ENCODE data around the gene GALR3. TPM values are rescaled to one million over a fixed set of nuclear protein-coding genes. Genes with fewer than 3 reads are reported as not detected.

The GALR3 gene
- total and polyA plus RNA-seq, 2 of the 8 experiments (the other 6 are each of a cell fraction or from before 2014, with no cell fraction given): 0.84 to 1.1 TPM

DNA sequence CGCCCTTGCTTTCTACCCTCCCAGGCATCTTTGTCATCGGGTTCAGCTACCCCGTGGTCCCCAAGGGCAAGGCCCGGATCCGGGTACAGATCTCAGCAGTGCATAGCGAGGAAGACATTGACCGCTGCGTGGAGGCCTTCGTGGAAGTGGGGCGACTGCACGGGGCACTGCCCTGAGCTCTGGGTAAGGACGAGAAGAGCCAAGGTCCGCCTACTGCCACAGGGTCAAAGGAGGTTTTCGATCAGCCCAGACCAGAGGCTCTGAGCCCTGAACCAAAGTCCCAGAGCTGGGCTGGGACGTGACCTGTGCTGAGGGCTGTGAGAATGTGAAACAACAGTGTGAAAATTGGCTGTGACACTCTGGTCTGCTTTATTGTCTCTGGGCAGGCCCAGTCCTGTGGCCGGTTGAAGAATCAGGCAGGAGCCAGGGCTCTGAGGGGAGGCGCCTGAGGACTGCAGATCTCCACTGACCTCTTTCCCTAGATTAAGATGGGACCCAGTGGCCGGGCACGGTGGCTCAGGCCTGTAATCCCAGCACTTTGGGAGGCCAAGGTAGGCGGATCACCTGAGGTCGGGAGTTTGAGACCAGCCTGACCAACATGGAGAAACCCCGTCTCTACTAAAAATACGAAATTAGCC lies 6.5 kb upstream of the GALR3 start:
- POLR2A ChIA-PET (ENCODE audit: partially characterized antibody): interaction anchor here (1.1 to 6.2 kb wide), 9 partner anchors 10 to 218 kb away, joined by 3 to 142 read pairs (median 6); partner anchors contain the start of genes ANKRD54, EIF3L and GCAT
- FAIRE-seq (no peak), DNase-seq (ENCODE audit: low read depth in 1 of 2, low spot score in 2 of 2) (no peak)
- no peak for TF ChIP-seq TEAD4 (IDR thresholded peaks at IDR 0.05; ENCODE audit: low read depth, low read length)
- no peak for TF ChIP-seq CEBPB (IDR thresholded peaks at IDR 0.05; ENCODE audit: low read depth, low read length)
- no peak for TF ChIP-seq HDAC6 (IDR thresholded peaks at IDR 0.05; ENCODE audit: low read depth, low read length)
- no peak for TF ChIP-seq YY1 (IDR thresholded peaks at IDR 0.05; ENCODE audit: low read depth, low read length)
- TF ChIP-seq EP300 (IDR thresholded peaks at IDR 0.05; ENCODE audit: borderline replicate concordance in 1 of 2, low read depth in 2 of 2, low read length in 2 of 2): no peak
- no peak for TF ChIP-seq EGR1 (IDR thresholded peaks at IDR 0.05; ENCODE audit: borderline replicate concordance, low read depth, low read length)
- no peak for TF ChIP-seq ZNF274 (IDR thresholded peaks at IDR 0.05; ENCODE audit: borderline replicate concordance, extremely low read depth, low read length)
- TF ChIP-seq, protein P1, sequence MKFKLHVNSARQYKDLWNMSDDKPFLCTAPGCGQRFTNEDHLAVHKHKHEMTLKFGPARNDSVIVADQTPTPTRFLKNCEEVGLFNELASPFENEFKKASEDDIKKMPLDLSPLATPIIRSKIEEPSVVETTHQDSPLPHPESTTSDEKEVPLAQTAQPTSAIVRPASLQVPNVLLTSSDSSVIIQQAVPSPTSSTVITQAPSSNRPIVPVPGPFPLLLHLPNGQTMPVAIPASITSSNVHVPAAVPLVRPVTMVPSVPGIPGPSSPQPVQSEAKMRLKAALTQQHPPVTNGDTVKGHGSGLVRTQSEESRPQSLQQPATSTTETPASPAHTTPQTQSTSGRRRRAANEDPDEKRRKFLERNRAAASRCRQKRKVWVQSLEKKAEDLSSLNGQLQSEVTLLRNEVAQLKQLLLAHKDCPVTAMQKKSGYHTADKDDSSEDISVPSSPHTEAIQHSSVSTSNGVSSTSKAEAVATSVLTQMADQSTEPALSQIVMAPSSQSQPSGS (IDR thresholded peaks at IDR 0.05; ENCODE audit: low read length): no peak
- TF ChIP-seq POU5F1 (IDR thresholded peaks at IDR 0.05; ENCODE audit: low read depth, low read length): no peak
- TF ChIP-seq BACH1 (IDR thresholded peaks at IDR 0.05; ENCODE audit: low read length): no peak
- no peak for TF ChIP-seq POLR2AphosphoS5 (IDR thresholded peaks at IDR 0.05; ENCODE audit: low read depth, low read length)

More for the DNA sequence above, 6.5 kb upstream of the GALR3 start:
- Histone ChIP-seq H3K4ac (replicated peaks; ENCODE audit: insufficient read length, low read depth, low read length) (no peak overlapping the region), H3K18ac (ENCODE audit: extremely low read depth, low read length) (no peak overlapping the region), H2AFZ (ENCODE audit: low read length) (no peak overlapping the region), H4K8ac (ENCODE audit: extremely low read depth, insufficient read depth, low read length) (no peak overlapping the region), H4K5ac (ENCODE audit: insufficient read length, low read depth, low read length) (no peak overlapping the region), H3K79me2 (ENCODE audit: control insufficient read depth in 1 of 2, insufficient read depth in 2 of 2, low read length in 2 of 2) (no peaks in the 10 kb centered on the region), H3K56ac (replicated peaks; ENCODE audit: insufficient read length, low read depth, low read length) (no peak overlapping the region), H3K14ac (ENCODE audit: insufficient read length) (no peak overlapping the region), H2BK15ac (ENCODE audit: low read length) (no peak overlapping the region), H3K79me1 (ENCODE audit: low read depth, low read length) (no peaks in the 10 kb centered on the region), H3K4me3 (ENCODE audit: extremely low read depth in 1 of 4, insufficient read depth in 2 of 4, low read depth in 3 of 4, low read length in 4 of 4) (no peak overlapping the region), H2BK20ac (ENCODE audit: low read length) (no peak overlapping the region), H3K4me2 (ENCODE audit: insufficient read depth in 1 of 2, low read depth in 2 of 2, low read length in 2 of 2) (no peak overlapping the region), H2BK12ac (ENCODE audit: low read depth, low read length) (no peak overlapping the region), H2BK5ac (ENCODE audit: low read depth, low read length) (no peak overlapping the region), H3K4me1 (replicated peaks in 1 of 4; ENCODE audit: control insufficient read depth in 3 of 4, insufficient read depth in 4 of 4, low read length in 3 of 4) (peaks cover 0 to 15% (median 12%) of the 10 kb centered on the region in 4 experiments; a peak in 6 of 7 replicates), H3K36me3 (ENCODE audit: control insufficient read depth in 2 of 4, insufficient read depth in 4 of 4, low read length in 3 of 4) (peaks cover 0 to 11% (median 5%) of the 10 kb centered on the region in 4 experiments; a peak in 5 of 8 replicates), H2AK5ac (ENCODE audit: low read depth, low read length) (no peak overlapping the region), H2BK120ac (replicated peaks; ENCODE audit: low read depth, low read length) (no peak overlapping the region), H3K23me2 (ENCODE audit: low read depth, low read length) (peaks cover 10% of the 10 kb centered on the region; the same call in 1 of the 2 replicates), H4K20me1 (replicated peaks in 1 of 2; ENCODE audit: control insufficient read depth in 1 of 2, insufficient read depth in 2 of 2, low read length in 2 of 2) (peaks cover 0 to 5% of the 10 kb centered on the region in 2 experiments), H3K27me3 (replicated peaks in 1 of 4; ENCODE audit: control insufficient read depth in 3 of 4, extremely low read depth in 1 of 4, insufficient read depth in 3 of 4, low read length in 3 of 4) (peaks cover 0 to 23% (median 20%) of the 10 kb centered on the region in 4 experiments; a peak in 6 of 7 replicates), H3K9ac (replicated peaks in 1 of 4; ENCODE audit: extremely low read depth in 1 of 4, low read depth in 3 of 4, low read length in 3 of 4) (no peak overlapping the region), H3K27ac (ENCODE audit: low read depth, low read length) (no peak overlapping the region), H4K91ac (replicated peaks; ENCODE audit: insufficient read length, low read length) (no peak overlapping the region), H3K9me3 (ENCODE audit: insufficient read depth in 2 of 2, low read depth in 1 of 2, low read length in 1 of 2) (no peaks in the 10 kb centered on the region), H3K23ac (ENCODE audit: insufficient read length) (no peak overlapping the region)
- WGBS, 2 experiments (ENCODE audit: extremely low coverage in 1 of 2, insufficient coverage in 1 of 2, insufficient read length in 1 of 2, insufficient replicate concordance in 2 of 2, low coverage in 1 of 2, low lambda C conversion rate in 2 of 2, missing lambda C conversion rate in 1 of 2): 87% methylated on average over 23 of the region's 23 CpGs; no CpG with 5 or more reads in 1 of the 2 experiments
- CTCF ChIA-PET (ENCODE audit: partially characterized antibody): interaction anchor here (0.8 to 7.7 kb wide), 29 partner anchors 8 to 210 kb away, joined by 3 to 80 read pairs (median 4); partner anchors contain the start of genes ANKRD54, EIF3L, GCAT and LGALS1

All from H1 (cell line).